22Rv1 (cell line): ENCODE data around the gene FRMD3.

Experiments
- ZFX ChIP-seq: fragments of 450-650 bp; IDR thresholded peaks from 2 replicates; pipeline ENCODE4 v1.6.1; 2017; ENCODE audit warnings: antibody characterized with exemption, borderline replicate concordance
- TF ChIP-seq, protein P1 (sequence below): fragments of 450-650 bp; IDR thresholded peaks from 2 replicates; pipeline ENCODE4 v1.5.1; 2017; ENCODE audit warnings: mild to moderate bottlenecking

GRCh38 chr9:83330207-83331196, 207.7 kb downstream of the FRMD3 start:
- TF ChIP-seq, protein P1, sequence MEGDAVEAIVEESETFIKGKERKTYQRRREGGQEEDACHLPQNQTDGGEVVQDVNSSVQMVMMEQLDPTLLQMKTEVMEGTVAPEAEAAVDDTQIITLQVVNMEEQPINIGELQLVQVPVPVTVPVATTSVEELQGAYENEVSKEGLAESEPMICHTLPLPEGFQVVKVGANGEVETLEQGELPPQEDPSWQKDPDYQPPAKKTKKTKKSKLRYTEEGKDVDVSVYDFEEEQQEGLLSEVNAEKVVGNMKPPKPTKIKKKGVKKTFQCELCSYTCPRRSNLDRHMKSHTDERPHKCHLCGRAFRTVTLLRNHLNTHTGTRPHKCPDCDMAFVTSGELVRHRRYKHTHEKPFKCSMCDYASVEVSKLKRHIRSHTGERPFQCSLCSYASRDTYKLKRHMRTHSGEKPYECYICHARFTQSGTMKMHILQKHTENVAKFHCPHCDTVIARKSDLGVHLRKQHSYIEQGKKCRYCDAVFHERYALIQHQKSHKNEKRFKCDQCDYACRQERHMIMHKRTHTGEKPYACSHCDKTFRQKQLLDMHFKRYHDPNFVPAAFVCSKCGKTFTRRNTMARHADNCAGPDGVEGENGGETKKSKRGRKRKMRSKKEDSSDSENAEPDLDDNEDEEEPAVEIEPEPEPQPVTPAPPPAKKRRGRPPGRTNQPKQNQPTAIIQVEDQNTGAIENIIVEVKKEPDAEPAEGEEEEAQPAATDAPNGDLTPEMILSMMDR = peak; percentile 9; the same call in 1 of the 2 replicates
- TF ChIP-seq ZFX = no peak
